ENCODE data around the gene ARHGAP20.
A peak's percentile ranks its signal among the peaks of the same experiment; 100 is the strongest.

The ARHGAP20 gene

DNA sequence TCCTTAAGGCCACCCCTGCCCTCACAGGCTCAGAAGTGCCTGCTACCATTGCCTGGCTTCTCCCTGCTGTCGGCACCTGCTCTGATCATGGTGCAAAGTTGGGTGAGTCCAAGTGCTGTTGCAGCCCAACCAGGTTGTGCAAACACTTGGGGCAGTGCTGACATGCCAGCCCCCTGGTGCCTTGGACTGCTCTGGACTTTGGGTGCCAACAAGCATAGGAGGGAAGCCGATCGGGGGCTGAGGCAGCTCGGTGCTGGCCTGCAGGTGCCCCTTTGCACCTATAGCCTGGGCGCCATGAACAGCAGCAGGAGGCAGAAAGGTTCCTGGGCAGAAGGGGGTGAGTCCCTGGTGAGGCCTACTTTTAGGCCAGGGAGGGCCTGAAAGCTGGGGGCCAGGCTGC is 113.0 kb downstream of the ARHGAP20 start:
- H3K27me3 Mint-ChIP-seq: no peaks in the 10 kb centered on the region
- peak; percentile 5 for ATAC-seq
- peaks cover 4 to 9% of the 10 kb centered on the region in 2 donors for H3K9me3 Mint-ChIP-seq
- no peak overlapping the region for H3K4me3 Mint-ChIP-seq
- no peaks in the 10 kb centered on the region for H3K4me1 Mint-ChIP-seq
- DNase-seq: no peak
- no peak overlapping the region for H3K27ac Mint-ChIP-seq

DNA sequence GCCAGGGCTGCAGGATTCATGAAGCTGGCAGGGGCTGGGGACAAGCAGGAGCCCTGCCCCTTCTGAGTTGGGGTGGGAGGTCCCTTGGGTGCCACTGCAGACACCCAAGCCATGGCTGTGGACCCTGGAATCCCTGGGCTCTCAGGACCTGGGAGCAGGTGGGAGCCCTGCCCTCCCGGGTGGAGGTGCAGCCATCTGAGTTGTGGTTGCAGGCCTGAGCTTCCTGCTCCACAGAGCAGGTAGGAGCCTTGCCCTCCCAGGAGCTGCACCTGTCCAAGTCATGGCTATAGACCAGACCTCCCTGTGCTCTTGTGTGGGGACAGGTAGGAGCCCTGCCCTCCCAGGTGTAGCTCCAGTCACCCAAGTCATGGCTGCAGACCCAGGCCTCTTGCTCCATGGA is 113.5 kb downstream of the ARHGAP20 start:
- H3K4me3 Mint-ChIP-seq: no peak overlapping the region
- H3K9me3 Mint-ChIP-seq: peaks cover 5 to 9% of the 10 kb centered on the region in 2 donors
- no peaks in the 10 kb centered on the region for H3K4me1 Mint-ChIP-seq
- H3K27ac Mint-ChIP-seq: no peak overlapping the region
- ATAC-seq (peak; percentile 33), DNase-seq (no peak)
- H3K27me3 Mint-ChIP-seq: no peaks in the 10 kb centered on the region

DNA sequence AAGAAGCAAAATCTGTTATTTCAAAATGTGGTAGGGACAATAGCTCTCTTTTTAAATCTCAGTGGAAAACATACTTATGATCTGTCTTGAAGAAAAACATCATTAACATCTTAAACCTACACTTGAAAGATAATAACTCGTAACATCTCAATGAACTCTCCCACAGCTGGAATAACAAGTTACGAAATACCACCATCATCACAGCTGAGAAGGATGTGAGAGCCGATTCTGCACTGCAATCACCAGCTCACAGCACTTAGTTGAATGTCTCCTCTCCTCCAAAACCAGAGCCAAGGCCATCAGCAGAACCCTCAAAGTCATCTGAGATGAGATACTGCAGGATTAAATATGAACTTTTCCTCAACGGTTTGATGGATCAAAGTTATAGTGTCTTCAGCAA is 124.3 kb downstream of the ARHGAP20 start:
- no peaks in the 10 kb centered on the region for H3K9me3 Mint-ChIP-seq
- DNase-seq (no peak), ATAC-seq (no peak)
- H3K27ac Mint-ChIP-seq: no peak overlapping the region
- no peaks in the 10 kb centered on the region for H3K4me1 Mint-ChIP-seq
- peaks cover 7% of the 10 kb centered on the region for H3K27me3 Mint-ChIP-seq
- no peak overlapping the region for H3K4me3 Mint-ChIP-seq

DNA sequence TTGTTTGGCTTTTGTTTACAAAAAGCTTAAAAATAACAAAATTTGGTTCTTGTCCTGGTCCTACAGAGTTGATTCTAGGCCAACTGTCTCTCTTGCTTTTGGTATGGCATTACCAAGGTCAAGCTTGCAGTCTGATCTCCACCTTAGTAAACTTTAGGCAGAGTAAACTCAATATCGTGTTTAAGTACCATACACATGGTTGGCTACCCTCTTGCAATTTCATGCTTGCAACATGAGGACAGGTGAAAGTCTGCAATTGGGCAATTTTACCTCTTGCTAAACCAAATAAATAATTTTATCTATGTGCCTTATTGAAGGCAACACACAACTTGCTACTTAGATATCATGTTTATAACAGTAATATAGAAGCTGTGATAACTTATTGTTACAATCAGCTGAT is 125.1 kb downstream of the ARHGAP20 start:
- Mint-ChIP-seq H3K9me3 (no peaks in the 10 kb centered on the region), H3K27me3 (peaks cover 7% of the 10 kb centered on the region), H3K4me1 (no peaks in the 10 kb centered on the region), H3K4me3 (no peak overlapping the region), H3K27ac (no peak overlapping the region)
- no peak for ATAC-seq
- no peak for DNase-seq

DNA sequence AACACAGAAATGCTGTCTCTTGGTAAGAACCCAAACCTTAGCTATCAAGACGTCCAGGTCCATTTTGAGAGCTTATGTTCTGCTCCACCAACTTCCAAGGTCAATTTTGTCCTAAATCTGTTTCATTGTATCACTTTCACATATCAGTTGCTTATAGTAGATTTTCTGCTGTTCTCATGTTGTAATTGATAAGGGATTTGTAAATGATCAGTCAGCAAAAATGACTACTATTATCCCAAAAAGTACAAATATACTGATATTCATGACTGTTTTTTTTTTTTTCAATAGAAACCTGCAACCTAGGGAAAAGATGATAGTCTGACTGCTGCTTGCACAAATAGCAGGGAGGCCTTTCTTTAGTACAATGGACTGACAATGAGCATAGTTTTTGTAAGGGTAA is 128.1 kb downstream of the ARHGAP20 start:
- Mint-ChIP-seq H3K9me3 (no peaks in the 10 kb centered on the region), H3K4me1 (no peaks in the 10 kb centered on the region), H3K4me3 (no peak overlapping the region), H3K27ac (no peak overlapping the region), H3K27me3 (peaks cover 9% of the 10 kb centered on the region)
- no peak for ATAC-seq
- no peak for DNase-seq

DNA sequence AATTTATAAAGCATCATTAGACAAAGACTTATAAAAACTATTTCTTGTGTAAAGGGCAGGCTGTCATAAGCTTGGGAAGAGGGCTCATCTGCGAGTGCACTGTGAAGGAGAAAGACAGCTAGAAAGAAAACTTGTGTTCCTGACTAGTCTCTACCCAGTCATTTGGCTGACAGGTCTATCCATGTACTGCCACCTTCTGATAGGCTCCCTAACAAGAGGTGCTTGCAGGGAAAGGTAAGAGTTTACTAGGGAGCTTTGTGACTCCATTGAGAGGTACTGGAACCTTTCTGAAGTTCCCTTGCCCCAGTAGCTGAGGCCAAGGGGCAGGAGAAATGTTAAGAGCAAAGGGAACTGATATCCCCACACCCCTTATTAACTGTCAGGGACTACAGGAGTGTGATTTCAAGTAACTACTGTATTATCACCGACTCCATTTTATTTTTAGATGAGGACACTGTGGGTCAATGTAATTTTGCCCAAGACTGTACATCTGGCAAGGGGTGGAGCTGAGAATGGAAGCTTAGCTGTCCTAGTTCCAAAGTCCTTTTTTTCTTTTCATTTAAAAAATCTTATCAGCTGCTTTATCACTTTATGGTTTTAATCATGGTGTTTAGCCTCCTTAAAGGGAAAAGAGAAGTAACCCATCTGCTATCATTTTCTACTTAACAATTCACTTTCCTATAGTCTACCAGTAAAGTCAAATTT is 129.4 kb downstream of the ARHGAP20 start:
- no peak overlapping the region for H3K27ac Mint-ChIP-seq
- peaks cover 9% of the 10 kb centered on the region for H3K27me3 Mint-ChIP-seq
- ATAC-seq: no peak
- H3K4me1 Mint-ChIP-seq: no peaks in the 10 kb centered on the region
- no peak overlapping the region for H3K4me3 Mint-ChIP-seq
- no peaks in the 10 kb centered on the region for H3K9me3 Mint-ChIP-seq
- DNase-seq: no peak

DNA sequence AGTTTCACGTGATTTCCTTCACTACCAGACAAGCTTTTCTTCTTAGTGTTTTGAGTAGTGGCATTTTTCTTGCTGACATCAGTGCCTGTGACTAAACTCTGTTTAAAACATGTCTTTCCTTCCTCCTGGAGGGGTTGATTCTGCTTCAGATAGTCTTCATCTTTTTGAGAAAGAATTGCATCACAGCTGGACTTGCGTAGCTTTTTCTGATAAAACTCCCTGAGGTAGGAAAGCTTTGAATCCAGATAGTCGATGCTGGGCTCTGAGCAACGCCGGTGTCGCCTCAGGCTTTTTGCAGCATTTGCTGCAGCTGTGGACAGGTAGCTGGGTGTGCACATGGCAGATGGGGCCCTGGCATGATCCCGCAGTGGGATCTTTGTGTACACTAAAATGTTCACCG is 131.7 kb downstream of the ARHGAP20 start:
- Mint-ChIP-seq H3K27ac (no peak overlapping the region), H3K9me3 (no peaks in the 10 kb centered on the region), H3K27me3 (peaks cover 9% of the 10 kb centered on the region), H3K4me3 (no peak overlapping the region), H3K4me1 (no peaks in the 10 kb centered on the region)
- no peak for DNase-seq
- ATAC-seq: no peak

DNA sequence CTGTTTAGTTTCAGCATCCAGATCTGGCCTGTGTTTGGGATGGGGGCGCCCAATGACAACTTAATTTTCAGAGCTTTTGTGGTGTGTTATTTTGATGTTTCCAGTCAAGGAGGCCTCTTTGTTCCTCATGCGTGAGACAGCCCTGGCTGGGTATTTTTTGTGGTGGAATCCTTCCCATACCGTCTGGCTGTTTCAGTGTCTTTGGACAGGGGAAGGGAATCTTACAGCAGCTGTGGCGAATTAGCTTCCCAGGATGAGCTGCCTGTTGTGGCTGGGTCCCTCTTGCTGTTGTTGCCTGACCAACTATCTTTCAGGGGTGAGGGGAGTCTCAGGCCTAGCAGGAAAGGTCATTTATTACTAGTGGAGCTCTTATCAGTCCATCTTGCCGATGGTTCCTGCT is 138.8 kb downstream of the ARHGAP20 start:
- peaks cover 18% of the 10 kb centered on the region for H3K27me3 Mint-ChIP-seq
- H3K4me3 Mint-ChIP-seq: no peak overlapping the region
- H3K9me3 Mint-ChIP-seq: no peaks in the 10 kb centered on the region
- DNase-seq (no peak), ATAC-seq (no peak)
- H3K27ac Mint-ChIP-seq: no peak overlapping the region
- no peaks in the 10 kb centered on the region for H3K4me1 Mint-ChIP-seq

DNA sequence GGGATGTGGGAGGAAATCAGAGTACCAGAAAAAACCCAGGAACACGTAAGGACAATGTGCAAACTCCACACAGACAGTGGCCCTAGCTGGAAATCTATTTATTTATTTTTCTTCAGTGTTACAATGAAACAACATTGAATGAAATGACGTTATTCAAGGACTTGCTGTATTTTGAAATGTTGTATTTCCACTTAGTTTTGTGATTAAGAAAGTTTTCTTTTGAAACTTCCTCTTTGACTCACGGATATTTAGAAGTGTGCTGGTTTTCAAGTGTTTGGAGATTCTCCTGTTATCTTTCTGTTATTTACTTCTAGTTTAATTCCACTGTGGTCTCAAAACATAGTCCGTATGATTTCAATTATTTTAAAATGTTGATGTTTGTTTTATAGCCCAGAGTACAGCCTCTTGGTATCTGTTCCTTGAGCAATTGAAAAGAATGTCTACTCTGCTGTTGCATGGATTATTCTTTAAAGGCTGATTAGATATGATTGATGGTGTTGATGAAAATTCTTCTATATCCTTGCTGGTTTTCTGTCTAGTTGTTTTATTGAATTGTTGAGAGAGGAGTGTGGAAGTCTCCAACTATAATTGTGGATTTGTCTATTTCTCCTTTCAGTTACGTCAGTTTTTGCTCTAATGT is 141.0 kb downstream of the ARHGAP20 start:
- Mint-ChIP-seq H3K9me3 (no peaks in the 10 kb centered on the region), H3K27me3 (peaks cover 18% of the 10 kb centered on the region), H3K27ac (no peak overlapping the region), H3K4me3 (no peak overlapping the region), H3K4me1 (no peaks in the 10 kb centered on the region)
- ATAC-seq: no peak
- DNase-seq: no peak

DNA sequence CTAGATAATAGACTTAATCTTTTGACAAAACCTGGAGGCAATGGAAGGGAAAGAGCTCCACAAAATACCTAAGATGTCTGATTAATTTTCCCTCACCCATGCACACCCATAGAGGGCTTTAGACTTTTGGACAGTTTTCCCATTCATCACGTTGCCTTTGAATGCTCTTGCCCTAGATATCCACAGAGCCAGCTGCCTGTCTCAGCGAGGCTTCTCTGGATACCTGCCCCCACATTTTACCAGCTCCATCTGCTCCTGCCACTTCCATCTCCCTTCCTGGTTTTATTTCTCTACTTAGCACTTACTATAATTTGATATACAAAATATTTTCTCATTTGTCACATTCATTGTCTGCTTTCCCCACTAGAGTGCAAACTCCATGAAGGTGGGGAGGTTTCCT is 145.7 kb downstream of the ARHGAP20 start:
- Mint-ChIP-seq H3K9me3 (no peaks in the 10 kb centered on the region), H3K4me1 (no peaks in the 10 kb centered on the region), H3K4me3 (no peak overlapping the region), H3K27me3 (peaks cover 3% of the 10 kb centered on the region), H3K27ac (no peak overlapping the region)
- ATAC-seq (peak; percentile 23), DNase-seq (no peak)

DNA sequence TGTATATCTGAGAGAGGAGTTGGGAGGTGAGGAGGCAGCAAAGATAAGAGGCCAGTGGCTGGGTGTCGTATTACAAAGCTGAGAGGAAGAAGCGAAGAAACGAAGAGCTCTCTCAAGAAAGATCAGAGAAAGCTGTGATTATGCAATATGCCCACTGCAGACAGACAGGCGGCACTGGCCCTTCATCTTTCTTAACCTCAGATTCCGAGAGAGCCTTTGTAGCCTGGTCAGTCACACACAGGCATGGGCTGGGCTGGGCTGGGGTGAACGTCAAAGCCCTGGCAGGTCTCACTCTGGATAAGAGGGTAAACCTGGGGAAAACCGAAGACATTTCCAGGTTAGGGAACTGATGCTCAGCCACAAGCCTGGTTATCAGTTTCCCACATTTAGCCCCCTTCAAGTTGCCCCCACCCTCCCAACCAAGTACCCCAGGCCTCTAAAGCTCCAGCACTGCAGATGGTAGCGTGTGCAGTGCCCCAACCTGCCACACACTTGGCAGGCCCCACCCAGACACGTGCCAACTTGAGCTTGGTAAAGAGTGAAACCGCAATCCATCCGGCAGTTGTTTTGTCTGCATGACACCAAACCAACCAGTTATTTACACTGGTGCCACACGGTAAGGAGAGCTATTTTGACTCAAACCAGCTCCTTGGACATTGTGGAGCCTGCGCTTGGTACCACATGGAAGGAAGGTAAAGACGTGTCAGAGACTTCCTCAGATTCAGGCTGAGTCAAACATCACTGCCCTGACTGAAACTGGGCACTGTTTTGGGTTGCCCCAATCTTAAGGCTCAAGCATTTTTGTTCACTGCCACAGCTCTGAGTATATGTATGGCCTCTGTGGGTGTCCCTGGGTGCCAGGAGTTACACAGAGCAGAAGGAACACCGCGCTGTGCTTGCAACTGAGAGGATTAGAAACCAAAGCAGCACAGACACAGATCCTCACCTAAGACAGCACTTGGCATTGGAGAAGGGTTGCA is 146.6 kb downstream of the ARHGAP20 start:
- Mint-ChIP-seq H3K27me3 (peaks cover 7% of the 10 kb centered on the region), H3K4me3 (no peak overlapping the region), H3K4me1 (no peaks in the 10 kb centered on the region), H3K9me3 (no peaks in the 10 kb centered on the region), H3K27ac (no peak overlapping the region)
- ATAC-seq: no peak
- DNase-seq: no peak

DNA sequence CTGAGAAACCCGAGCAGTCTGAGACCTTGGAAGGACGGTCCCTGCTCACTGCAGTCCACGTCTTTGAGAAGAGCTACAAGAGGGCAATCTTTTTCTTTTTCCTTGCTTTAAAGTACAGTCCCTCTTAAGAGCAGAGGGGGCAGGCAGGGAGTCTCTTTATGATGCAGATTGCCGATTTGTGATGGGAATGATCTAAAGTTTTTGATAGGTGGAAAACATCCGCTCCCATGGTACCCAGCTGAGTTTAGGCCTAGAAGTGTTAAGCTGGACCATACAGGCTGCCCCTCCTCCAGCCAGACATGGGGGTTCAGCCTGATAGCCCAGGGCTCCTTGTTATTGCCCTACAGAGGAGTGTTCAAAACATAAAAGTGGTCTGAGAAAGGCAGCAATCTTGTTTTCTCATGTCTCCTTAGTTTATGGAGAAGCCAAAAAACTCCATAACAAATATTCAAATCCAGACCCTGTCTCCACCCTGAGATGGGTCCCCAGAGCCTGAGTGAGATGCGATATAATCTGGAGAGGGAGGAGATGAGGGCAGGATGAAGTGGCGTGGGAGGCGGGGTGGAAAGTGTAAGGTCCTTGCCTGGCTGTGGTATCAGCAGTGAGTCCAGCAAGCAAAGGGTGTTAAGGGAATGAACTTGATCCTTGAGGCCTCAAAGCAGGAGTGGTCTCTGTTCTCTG is 147.4 kb downstream of the ARHGAP20 start:
- DNase-seq (no peak), ATAC-seq (no peak)
- Mint-ChIP-seq H3K4me3 (no peak overlapping the region), H3K9me3 (peaks cover 0 to 6% of the 10 kb centered on the region in 2 donors), H3K27me3 (peaks cover 16% of the 10 kb centered on the region), H3K27ac (no peak overlapping the region), H3K4me1 (no peaks in the 10 kb centered on the region)

DNA sequence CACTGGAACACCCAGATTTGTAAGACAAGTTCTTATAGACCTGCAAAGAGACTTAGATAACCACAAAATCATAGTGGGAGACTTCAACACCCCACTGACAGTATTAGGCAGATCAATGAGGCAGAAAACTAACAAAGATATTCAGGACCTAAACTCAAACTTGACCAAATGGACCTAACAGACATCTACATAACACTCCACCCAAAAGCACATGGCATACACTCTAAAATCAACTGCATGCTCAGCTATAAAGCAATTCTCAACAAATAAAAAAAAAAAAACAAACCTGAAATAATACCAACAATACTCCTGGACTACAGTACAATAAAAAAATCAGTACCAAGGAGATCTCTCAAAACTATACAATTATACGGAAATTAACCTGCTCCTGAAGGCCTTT is 167.5 kb downstream of the ARHGAP20 start:
- no peak for DNase-seq
- H3K27me3 Mint-ChIP-seq: no peaks in the 10 kb centered on the region
- peaks cover 0 to 14% of the 10 kb centered on the region in 2 donors for H3K9me3 Mint-ChIP-seq
- H3K4me1 Mint-ChIP-seq: no peaks in the 10 kb centered on the region
- no peak overlapping the region for H3K27ac Mint-ChIP-seq
- ATAC-seq: no peak
- H3K4me3 Mint-ChIP-seq: no peak overlapping the region

DNA sequence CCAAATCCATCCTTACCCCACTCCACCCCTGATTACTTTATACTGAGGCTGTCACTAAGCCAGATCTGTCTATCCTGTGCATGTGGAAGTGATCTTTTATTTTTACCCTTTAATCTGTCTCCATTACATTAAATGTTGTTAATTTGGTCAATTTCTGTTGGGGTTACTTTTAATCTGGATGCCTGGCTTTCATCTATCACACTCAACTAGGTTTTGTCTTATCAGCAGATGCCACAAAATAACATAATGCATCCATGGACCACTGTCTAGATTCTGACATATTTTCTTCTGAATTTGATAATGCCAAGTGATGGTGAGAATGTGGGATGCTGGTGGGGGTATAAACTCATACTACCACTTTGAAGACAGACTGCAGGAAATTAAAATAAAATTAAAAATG is 174.1 kb downstream of the ARHGAP20 start:
- peaks cover 0 to 8% of the 10 kb centered on the region in 2 donors for H3K9me3 Mint-ChIP-seq

DNA sequence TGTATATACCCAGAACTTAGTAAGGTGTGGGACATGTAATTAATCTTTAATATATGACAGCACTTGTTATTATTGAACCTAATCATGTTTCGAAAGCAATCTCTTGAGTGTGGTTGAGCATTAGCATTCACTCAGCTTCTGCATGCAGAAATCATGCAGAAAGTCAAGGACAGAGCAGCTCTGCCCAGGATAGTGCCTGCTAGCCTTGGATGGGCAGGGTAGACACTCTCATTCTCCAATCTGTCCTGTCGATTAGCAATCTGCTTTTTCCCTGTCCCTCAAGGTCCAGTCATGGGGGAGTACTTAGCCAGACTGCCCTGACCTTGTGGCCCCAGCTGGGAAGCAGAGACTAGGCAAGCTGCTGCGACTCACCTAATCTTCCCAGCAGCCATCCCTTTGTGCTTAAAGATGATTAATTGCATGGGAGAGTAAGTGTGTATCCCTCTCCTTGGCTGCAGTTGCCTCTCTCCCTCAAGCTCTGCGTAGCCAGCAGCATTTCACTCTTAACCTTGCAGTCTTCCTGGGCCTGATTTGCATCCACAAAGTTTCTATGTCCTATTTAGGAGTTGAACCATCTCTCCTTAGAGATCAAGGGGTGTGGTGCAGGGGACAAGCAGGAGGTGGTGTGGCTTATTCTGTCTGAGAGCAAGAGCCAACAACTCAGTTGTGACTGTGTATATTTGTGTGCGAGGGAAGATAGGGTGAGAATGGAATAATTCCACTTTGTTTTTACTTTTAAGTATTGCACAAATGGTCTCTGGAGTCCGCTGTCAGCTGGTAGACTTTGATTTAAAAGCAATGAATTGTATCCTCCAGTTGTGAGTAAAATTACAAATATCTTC is 181.1 kb downstream of the ARHGAP20 start:
- Mint-ChIP-seq H3K4me1 (peaks cover 15% of the 10 kb centered on the region), H3K27ac (no peak overlapping the region), H3K9me3 (peaks cover 10 to 28% of the 10 kb centered on the region in 2 donors), H3K4me3 (no peak overlapping the region), H3K27me3 (no peaks in the 10 kb centered on the region)
- DNase-seq (no peak), ATAC-seq (no peak)

More for the DNA sequence above, 174.1 kb downstream of the ARHGAP20 start:
- H3K4me3 Mint-ChIP-seq: no peak overlapping the region
- ATAC-seq: no peak
- no peaks in the 10 kb centered on the region for H3K4me1 Mint-ChIP-seq
- peaks cover 8% of the 10 kb centered on the region for H3K27me3 Mint-ChIP-seq
- no peak overlapping the region for H3K27ac Mint-ChIP-seq
- DNase-seq: no peak

Measured in stimulated activated naive CD8-positive, alpha-beta T cell treated with anti-CD3 and anti-CD28 coated beads, Interleukin-15, amount 100 ng/mL, for 72 hours (primary cell).